CD4-positive, alpha-beta T cell treated with Interleukin-17A for 1 hour (primary cell): ENCODE data around the gene MRPL14.

Source experiments
- DNase-seq: peaks from one replicate; pipeline ENCODE4 v3.0.0-alpha.2; 2020

MRPL14 gene

GRCh38 chr6:44127186-44128019, at the start of gene MRPL14, which contains the start of gene TMEM63B:
Gene MRPL14, minus strand, starts transcription at chr6:44127452. Its CDS starts 10,841 bp downstream, at chr6:44116611.
Gene TMEM63B, plus strand, starts transcription at chr6:44127554. Its CDS starts 7,031 bp downstream, at chr6:44134585.
- peak; percentile 92 for DNase-seq

GRCh38 chr6:44176130-44176761, 49.0 kb upstream of the MRPL14 start:
- no peak for DNase-seq

- peak; percentile 81 for DNase-seq
Measured at GRCh38 chr6:44172731-44173500, 45.7 kb upstream of the MRPL14 start.

GRCh38 chr6:44171899-44172546, 44.8 kb upstream of the MRPL14 start:
- no peak for DNase-seq

GRCh38 chr6:44169886-44170570, 42.8 kb upstream of the MRPL14 start:
- DNase-seq, result no peak

- no peak for DNase-seq
Measured at GRCh38 chr6:44169154-44169553, 41.9 kb upstream of the MRPL14 start.

- DNase-seq, result no peak
Measured at GRCh38 chr6:44167567-44167966, 40.3 kb upstream of the MRPL14 start.

- no peak for DNase-seq
Measured at GRCh38 chr6:44166591-44167184, 39.4 kb upstream of the MRPL14 start.

- no peak for DNase-seq
Measured at GRCh38 chr6:44166116-44166515, 38.9 kb upstream of the MRPL14 start.

GRCh38 chr6:44162876-44163625, 35.8 kb upstream of the MRPL14 start:
- DNase-seq, result no peak

GRCh38 chr6:44161997-44162338, 34.7 kb upstream of the MRPL14 start:
- DNase-seq, result no peak

GRCh38 chr6:44158770-44159228, 31.5 kb upstream of the MRPL14 start, which contains the start of gene CAPN11:
Gene CAPN11, plus strand, starts transcription at chr6:44158820. Its CDS starts 29 bp downstream, at chr6:44158849.
- no peak for DNase-seq

- DNase-seq, result no peak
Measured at GRCh38 chr6:44157152-44157521, 29.9 kb upstream of the MRPL14 start.

- DNase-seq, result no peak
Measured at GRCh38 chr6:44156494-44157151, 29.4 kb upstream of the MRPL14 start.

- no peak for DNase-seq
Measured at GRCh38 chr6:44154067-44154466, 26.8 kb upstream of the MRPL14 start.

GRCh38 chr6:44152533-44152932, 25.3 kb upstream of the MRPL14 start:
- DNase-seq, result no peak

- DNase-seq, result no peak
Measured at GRCh38 chr6:44152109-44152461, 24.8 kb upstream of the MRPL14 start.

- DNase-seq, result peak; percentile 79
Measured at GRCh38 chr6:44151348-44152108, 24.3 kb upstream of the MRPL14 start.

GRCh38 chr6:44150317-44150917, 23.2 kb upstream of the MRPL14 start:
- no peak for DNase-seq
